Upper lobe of left lung (tissue), 4 donors: ENCODE measurements around the gene SLC35G6.

Source experiments
- EP300 ChIP-seq, 4 donors: sonication (generic); formaldehyde crosslinking; IDR thresholded peaks; one replicate each; pipeline ENCODE4 v1.5.1; 2017; ENCODE audit warnings: antibody characterized with exemption in 4 of 4, control low read depth in 2 of 4
- POLR2A ChIP-seq, 4 donors: fragments of 450-650 bp; IDR thresholded peaks; one replicate each; pipeline ENCODE4 v1.5.1; 2016 to 2017; ENCODE audit warnings: antibody characterized with exemption in 4 of 4, mild to moderate bottlenecking in 2 of 4
- POLR2AphosphoS5 ChIP-seq, 2 donors: sonication (generic); formaldehyde crosslinking; IDR thresholded peaks; one replicate each; pipeline ENCODE4 v1.5.1; 2017; ENCODE audit warnings: antibody characterized with exemption in 2 of 2
- TF ChIP-seq, protein P1 (sequence below), 6 experiments: fragments of 450-650 bp in 4 of 6; fragments of 200-600 bp in 2 of 6; sonication (generic) in 2 of 6; IDR thresholded peaks; one replicate each; pipeline ENCODE4 v1.5.1; 2016 to 2019; ENCODE audit warnings: antibody characterized with exemption in 6 of 6

DNA sequence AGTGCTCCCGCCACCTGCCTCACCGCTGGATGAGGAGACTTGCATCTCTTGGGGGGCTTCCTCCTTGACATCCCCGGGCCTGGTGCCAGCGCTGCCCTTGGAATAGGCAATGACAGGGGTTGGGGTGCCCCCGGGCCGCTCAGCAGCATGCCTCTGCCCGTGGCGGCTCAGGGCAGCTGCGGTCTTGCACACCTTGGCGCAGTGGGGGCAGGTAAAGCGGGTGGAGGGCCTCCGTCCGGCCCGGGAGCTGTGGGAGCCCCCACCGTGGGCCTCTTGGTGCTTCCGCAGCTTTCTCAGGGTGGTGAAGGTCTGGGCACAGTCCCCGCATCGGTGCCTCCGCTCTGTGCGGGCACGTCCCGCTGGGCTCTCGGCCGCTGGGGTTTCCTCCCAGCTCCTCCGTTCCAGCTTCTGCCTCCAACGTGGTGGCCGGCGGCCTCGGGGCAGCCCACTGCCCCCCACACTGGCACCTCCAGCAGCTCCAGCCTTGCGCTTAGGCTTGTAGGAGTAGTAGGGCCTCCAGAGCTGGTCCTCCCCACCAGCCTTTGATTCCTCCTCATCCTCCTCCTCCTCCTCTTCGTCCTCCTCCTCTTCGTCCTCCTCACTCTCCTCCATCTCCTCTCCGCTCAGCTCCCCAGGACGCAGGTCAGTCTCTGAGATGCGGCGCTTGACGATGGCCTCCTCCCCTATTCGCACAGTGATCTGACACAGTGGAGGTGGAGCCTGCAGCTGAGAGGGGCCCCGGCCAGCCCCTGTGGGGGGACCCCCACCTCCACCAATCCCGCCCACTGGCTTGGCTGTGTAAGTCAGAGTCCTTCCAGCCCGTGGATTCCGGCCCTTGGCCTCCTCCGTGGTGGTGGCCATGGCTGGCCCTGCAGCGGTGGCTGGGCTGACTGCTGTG is 18.5 kb upstream of the SLC35G6 start:
- TF ChIP-seq, protein P1, sequence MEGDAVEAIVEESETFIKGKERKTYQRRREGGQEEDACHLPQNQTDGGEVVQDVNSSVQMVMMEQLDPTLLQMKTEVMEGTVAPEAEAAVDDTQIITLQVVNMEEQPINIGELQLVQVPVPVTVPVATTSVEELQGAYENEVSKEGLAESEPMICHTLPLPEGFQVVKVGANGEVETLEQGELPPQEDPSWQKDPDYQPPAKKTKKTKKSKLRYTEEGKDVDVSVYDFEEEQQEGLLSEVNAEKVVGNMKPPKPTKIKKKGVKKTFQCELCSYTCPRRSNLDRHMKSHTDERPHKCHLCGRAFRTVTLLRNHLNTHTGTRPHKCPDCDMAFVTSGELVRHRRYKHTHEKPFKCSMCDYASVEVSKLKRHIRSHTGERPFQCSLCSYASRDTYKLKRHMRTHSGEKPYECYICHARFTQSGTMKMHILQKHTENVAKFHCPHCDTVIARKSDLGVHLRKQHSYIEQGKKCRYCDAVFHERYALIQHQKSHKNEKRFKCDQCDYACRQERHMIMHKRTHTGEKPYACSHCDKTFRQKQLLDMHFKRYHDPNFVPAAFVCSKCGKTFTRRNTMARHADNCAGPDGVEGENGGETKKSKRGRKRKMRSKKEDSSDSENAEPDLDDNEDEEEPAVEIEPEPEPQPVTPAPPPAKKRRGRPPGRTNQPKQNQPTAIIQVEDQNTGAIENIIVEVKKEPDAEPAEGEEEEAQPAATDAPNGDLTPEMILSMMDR (IDR thresholded peaks at IDR 0.05): no peak
- TF ChIP-seq POLR2AphosphoS5 (IDR thresholded peaks at IDR 0.05) (no peak), POLR2A (IDR thresholded peaks at IDR 0.05) (no peak), EP300 (IDR thresholded peaks at IDR 0.05) (no peak)
